ENCODE data around the gene CTSG.
"Not testable (repeated sequence)": the region's sequence is repeated elsewhere in the genome, so short reads cannot be mapped to it uniquely, and the experiment has no call there.

DNA sequence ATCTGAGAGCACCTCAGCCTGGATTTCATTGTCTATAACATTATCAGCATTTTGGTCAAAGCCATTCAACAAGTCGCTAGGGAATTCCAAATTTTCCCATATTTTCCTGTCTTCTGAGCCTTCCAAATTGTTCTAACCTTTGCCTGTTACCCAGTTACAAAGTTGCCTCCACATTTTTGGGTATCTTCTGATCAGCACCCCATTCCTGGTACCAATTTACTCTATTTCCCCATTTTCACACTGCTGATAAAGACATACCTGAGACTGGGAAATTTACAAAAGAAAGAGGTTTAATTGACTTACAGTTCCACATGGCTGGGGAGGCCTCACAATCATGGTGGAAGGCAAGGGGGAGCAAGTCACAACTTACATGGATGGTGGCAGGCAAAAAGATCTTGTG is 27.0 kb downstream of the CTSG start:
- TF ChIP-seq, protein P1, sequence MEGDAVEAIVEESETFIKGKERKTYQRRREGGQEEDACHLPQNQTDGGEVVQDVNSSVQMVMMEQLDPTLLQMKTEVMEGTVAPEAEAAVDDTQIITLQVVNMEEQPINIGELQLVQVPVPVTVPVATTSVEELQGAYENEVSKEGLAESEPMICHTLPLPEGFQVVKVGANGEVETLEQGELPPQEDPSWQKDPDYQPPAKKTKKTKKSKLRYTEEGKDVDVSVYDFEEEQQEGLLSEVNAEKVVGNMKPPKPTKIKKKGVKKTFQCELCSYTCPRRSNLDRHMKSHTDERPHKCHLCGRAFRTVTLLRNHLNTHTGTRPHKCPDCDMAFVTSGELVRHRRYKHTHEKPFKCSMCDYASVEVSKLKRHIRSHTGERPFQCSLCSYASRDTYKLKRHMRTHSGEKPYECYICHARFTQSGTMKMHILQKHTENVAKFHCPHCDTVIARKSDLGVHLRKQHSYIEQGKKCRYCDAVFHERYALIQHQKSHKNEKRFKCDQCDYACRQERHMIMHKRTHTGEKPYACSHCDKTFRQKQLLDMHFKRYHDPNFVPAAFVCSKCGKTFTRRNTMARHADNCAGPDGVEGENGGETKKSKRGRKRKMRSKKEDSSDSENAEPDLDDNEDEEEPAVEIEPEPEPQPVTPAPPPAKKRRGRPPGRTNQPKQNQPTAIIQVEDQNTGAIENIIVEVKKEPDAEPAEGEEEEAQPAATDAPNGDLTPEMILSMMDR (IDR thresholded peaks at IDR 0.05; ENCODE audit: low read length) = not testable (repeated sequence)
- not testable (repeated sequence) for TF ChIP-seq EZH2 (IDR thresholded peaks at IDR 0.05; ENCODE audit: borderline replicate concordance, low read length)

Measured in OCI-LY1 (cell line).